DOHH2 (cell line): ENCODE measurements around the gene SPDYC.

ENCODE experiments used
- CTCF ChIP-seq: fragments of 200-600 bp; sonication (generic); IDR thresholded peaks from one replicate; pipeline ENCODE4 v1.5.1; 2014; ENCODE audit warnings: antibody characterized with exemption, mild to moderate bottlenecking, low read depth, low read length; ENCODE audit not compliant: poor library complexity, severe bottlenecking
- EZH2phosphoT487 ChIP-seq: fragments of 200-600 bp; sonication (generic); IDR thresholded peaks from 2 replicates; pipeline ENCODE4 v1.6.1; 2017; ENCODE audit warnings: borderline replicate concordance, mild to moderate bottlenecking, antibody characterized with exemption, low read length, moderate library complexity, mixed read lengths

DNA sequence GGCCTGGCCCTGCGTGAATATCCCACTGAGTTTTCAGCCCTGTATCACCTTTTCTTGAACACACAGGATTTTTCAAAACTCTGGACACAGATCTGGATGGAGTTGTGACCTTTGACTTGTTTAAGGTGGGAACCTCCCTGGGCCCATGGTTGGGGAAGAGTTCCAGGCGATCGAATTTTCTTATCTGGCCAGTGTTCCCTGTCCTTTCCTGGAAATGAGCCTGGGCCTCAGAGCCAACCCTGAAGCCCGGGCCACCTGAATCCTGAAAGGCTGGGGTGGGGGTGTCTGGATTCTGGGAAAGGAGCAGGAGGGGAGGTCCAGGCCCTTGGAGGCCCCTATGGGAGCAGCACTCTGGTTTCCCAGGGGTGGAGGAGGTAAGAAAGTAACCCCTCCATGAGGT lies 40.7 kb downstream of the SPDYC start:
- TF ChIP-seq CTCF = no peak
- TF ChIP-seq EZH2phosphoT487 = no peak
